Neural progenitor cell (in vitro differentiated cells): ENCODE results near the gene AUTS2. TPM values are rescaled to one million over a fixed set of nuclear protein-coding genes. Genes with fewer than 3 reads are reported as not detected.

Source experiments
- DNase-seq: peaks from one replicate; pipeline ENCODE4 v3.0.0-alpha.2; 2016; ENCODE audit warnings: low spot score
- H2AFZ ChIP-seq: fragments of 200-600 bp; sonication (generic); replicated peaks from 2 replicates; pipeline ENCODE4 v1.6.1; 2016; ENCODE audit warnings: antibody characterized with exemption
- H3F3A ChIP-seq: fragments of 200-600 bp; sonication (generic); 2 replicates; pipeline ENCODE4 v1.6.1; 2016; ENCODE audit warnings: antibody characterized with exemption, low read depth
- H3K27ac ChIP-seq: fragments of 200-600 bp; sonication (generic); 2 replicates; pipeline ENCODE4 v1.5.1; 2016; ENCODE audit warnings: mild to moderate bottlenecking
- H3K27me3 ChIP-seq: fragments of 200-600 bp; sonication (generic); 2 replicates; pipeline ENCODE4 v1.6.1; 2016; ENCODE audit warnings: mild to moderate bottlenecking, moderate library complexity
- H3K36me3 ChIP-seq: fragments of 200-600 bp; sonication (generic); 2 replicates; pipeline ENCODE4 v1.5.1; 2016
- H3K4me1 ChIP-seq: fragments of 200-600 bp; sonication (generic); 2 replicates; pipeline ENCODE4 v1.6.1; 2016; ENCODE audit warnings: mixed run types
- H3K4me2 ChIP-seq: fragments of 200-600 bp; sonication (generic); 2 replicates; pipeline ENCODE4 v1.6.1; 2016
- H3K4me3 ChIP-seq: fragments of 200-600 bp; sonication (generic); 2 replicates; pipeline ENCODE4 v1.5.1; 2016
- H3K79me2 ChIP-seq: fragments of 200-600 bp; sonication (generic); 2 replicates; pipeline ENCODE4 v1.6.1; 2016; ENCODE audit warnings: low read depth
- H3K9ac ChIP-seq: fragments of 200-600 bp; sonication (generic); 2 replicates; pipeline ENCODE4 v1.6.1; 2016
- H3K9me3 ChIP-seq: fragments of 200-600 bp; sonication (generic); 2 replicates; pipeline ENCODE4 v1.5.1; 2016; ENCODE audit warnings: low read depth
- H4K20me1 ChIP-seq: fragments of 200-600 bp; sonication (generic); 2 replicates; pipeline ENCODE4 v1.6.1; 2016; ENCODE audit warnings: low read depth
- H3K27ac Mint-ChIP-seq: 3 replicates; pipeline ENCODE4 v1.8.0; 2021; ENCODE audit warnings: mixed read lengths
- H3K27me3 Mint-ChIP-seq: 2 replicates; pipeline ENCODE4 v1.8.0; 2022; ENCODE audit warnings: low read depth, mild to moderate bottlenecking, inconsistent platforms, moderate library complexity, mixed read lengths; ENCODE audit not compliant: insufficient read depth
- H3K36me3 Mint-ChIP-seq: 3 replicates; pipeline ENCODE4 v1.8.0; 2021; ENCODE audit warnings: mixed read lengths
- H3K4me1 Mint-ChIP-seq: 3 replicates; pipeline ENCODE4 v1.8.0; 2021; ENCODE audit warnings: mixed read lengths
- H3K4me3 Mint-ChIP-seq: 3 replicates; pipeline ENCODE4 v1.8.0; 2021; ENCODE audit warnings: mild to moderate bottlenecking, moderate library complexity, mixed read lengths
- H3K9me3 Mint-ChIP-seq: 3 replicates; pipeline ENCODE4 v1.8.0; 2020; ENCODE audit warnings: mixed read lengths
- CTCF ChIP-seq: fragments of 200-600 bp; sonication (generic); IDR thresholded peaks from 2 replicates; pipeline ENCODE4 v1.5.1; 2017; ENCODE audit warnings: antibody characterized with exemption, mild to moderate bottlenecking
- EZH2 ChIP-seq: fragments of 200-600 bp; sonication (generic); IDR thresholded peaks from 2 replicates; pipeline ENCODE4 v1.6.1; 2017; ENCODE audit warnings: antibody characterized with exemption, mild to moderate bottlenecking, moderate library complexity
- EZH2phosphoT487 ChIP-seq: fragments of 200-600 bp; sonication (generic); IDR thresholded peaks from 2 replicates; pipeline ENCODE4 v1.6.1; 2017; ENCODE audit warnings: antibody characterized with exemption
- total RNA-seq: library from RNA; depleted of rRNA; stranded (reverse); fragments of >200 nt; gene quantifications from 2 replicates; pipeline ENCODE4 v1.2.3, GENCODE V29; 2015; ENCODE audit warnings: low replicate concordance

The AUTS2 gene
- total RNA-seq, 1 donor from 2014 or later: 50.0 TPM

GRCh38 chr7:70435634-70436033 is 837.4 kb downstream of the AUTS2 start:
- Histone ChIP-seq H3K36me3 (no peaks in the 10 kb centered on the region), H3K27ac (no peak overlapping the region), H3K4me2 (no peak overlapping the region), H3K9me3 (no peaks in the 10 kb centered on the region), H3K27me3 (no peaks in the 10 kb centered on the region), H3K4me3 (no peak overlapping the region), H4K20me1 (no peaks in the 10 kb centered on the region), H3K4me1 (no peaks in the 10 kb centered on the region), H3K79me2 (no peaks in the 10 kb centered on the region), H3F3A (no peaks in the 10 kb centered on the region), H3K9ac (no peak overlapping the region), H2AFZ (no peak overlapping the region)
- Mint-ChIP-seq H3K4me1 (peaks cover 5% of the 10 kb centered on the region), H3K27ac (no peak overlapping the region), H3K4me3 (no peak overlapping the region), H3K9me3 (no peaks in the 10 kb centered on the region), H3K27me3 (peaks cover 2% of the 10 kb centered on the region), H3K36me3 (peaks cover 2% of the 10 kb centered on the region)
- TF ChIP-seq CTCF (no peak), EZH2 (no peak), EZH2phosphoT487 (no peak)
- DNase-seq: no peak

DNA sequence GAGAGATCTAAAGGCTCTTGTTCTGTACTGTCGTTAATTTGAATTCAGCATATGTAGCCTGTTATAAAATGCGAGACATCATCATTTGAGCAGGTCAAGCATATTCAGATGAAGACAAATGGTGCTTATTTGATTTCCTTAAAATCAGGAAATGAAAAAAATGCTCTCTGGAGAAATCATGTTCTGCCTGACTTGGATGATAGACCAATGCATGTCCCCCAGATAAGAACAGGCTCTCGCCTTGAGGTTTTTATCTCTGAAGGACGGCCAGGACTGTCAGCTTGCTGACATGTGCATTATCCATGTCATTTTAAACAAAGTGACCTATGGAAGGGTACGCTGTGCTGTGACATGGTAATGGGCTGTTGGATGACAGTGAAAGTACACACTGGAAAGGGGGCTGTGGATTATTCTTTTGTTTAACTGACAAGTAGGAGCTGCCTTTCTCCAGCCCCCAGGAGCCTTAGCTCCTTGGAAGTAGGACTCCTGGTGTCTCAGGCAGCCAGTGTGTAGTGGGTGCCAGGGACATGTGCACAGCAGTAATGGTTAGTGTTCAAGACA is 838.6 kb downstream of the AUTS2 start:
- Histone ChIP-seq H3K36me3 (no peaks in the 10 kb centered on the region), H3K9ac (no peak overlapping the region), H2AFZ (no peak overlapping the region), H3K27me3 (no peaks in the 10 kb centered on the region), H3K9me3 (no peaks in the 10 kb centered on the region), H3K4me1 (no peaks in the 10 kb centered on the region), H3K4me3 (no peak overlapping the region), H4K20me1 (no peaks in the 10 kb centered on the region), H3K27ac (no peak overlapping the region), H3F3A (no peaks in the 10 kb centered on the region), H3K4me2 (no peak overlapping the region), H3K79me2 (no peaks in the 10 kb centered on the region)
- no peak for DNase-seq
- peaks cover 5% of the 10 kb centered on the region for H3K4me1 Mint-ChIP-seq
- H3K9me3 Mint-ChIP-seq: no peaks in the 10 kb centered on the region
- TF ChIP-seq CTCF (no peak), EZH2 (no peak), EZH2phosphoT487 (no peak)
- H3K36me3 Mint-ChIP-seq: peaks cover 2% of the 10 kb centered on the region
- peaks cover 2% of the 10 kb centered on the region for H3K27me3 Mint-ChIP-seq
- H3K4me3 Mint-ChIP-seq: no peak overlapping the region
- H3K27ac Mint-ChIP-seq: no peak overlapping the region

GRCh38 chr7:70439651-70440050 is 841.4 kb downstream of the AUTS2 start:
- TF ChIP-seq EZH2 (no peak), CTCF (no peak), EZH2phosphoT487 (no peak)
- H2AFZ ChIP-seq: no peak overlapping the region

More at GRCh38 chr7:70439651-70440050, 841.4 kb downstream of the AUTS2 start:
- no peaks in the 10 kb centered on the region for H3K79me2 ChIP-seq
- no peaks in the 10 kb centered on the region for H4K20me1 ChIP-seq
- H3K36me3 Mint-ChIP-seq: peaks cover 6% of the 10 kb centered on the region
- H3K4me3 Mint-ChIP-seq: no peak overlapping the region
- peaks cover 2% of the 10 kb centered on the region for H3K27me3 Mint-ChIP-seq
- no peaks in the 10 kb centered on the region for H3K4me1 Mint-ChIP-seq
- H3K27ac ChIP-seq: no peak overlapping the region
- no peak for DNase-seq
- H3K27me3 ChIP-seq: no peaks in the 10 kb centered on the region
- no peak overlapping the region for H3K9ac ChIP-seq
- no peak overlapping the region for H3K4me3 ChIP-seq
- H3K9me3 Mint-ChIP-seq: no peaks in the 10 kb centered on the region
- no peak overlapping the region for H3K4me2 ChIP-seq
- no peaks in the 10 kb centered on the region for H3K4me1 ChIP-seq
- no peaks in the 10 kb centered on the region for H3K36me3 ChIP-seq
- no peaks in the 10 kb centered on the region for H3K9me3 ChIP-seq
- H3F3A ChIP-seq: no peaks in the 10 kb centered on the region
- H3K27ac Mint-ChIP-seq: no peak overlapping the region
